Lower leg skin (tissue), 3 donors: ENCODE results near the gene IRF9.

Experiments
- CTCF ChIP-seq, 3 donors: fragments of 450-650 bp; IDR thresholded peaks; one replicate each; pipeline ENCODE4 v1.5.1; 2016; ENCODE audit warnings: antibody characterized with exemption in 3 of 3, mild to moderate bottlenecking in 3 of 3, moderate library complexity in 2 of 3
- POLR2A ChIP-seq, 2 donors: fragments of 450-650 bp; IDR thresholded peaks; one replicate each; pipeline ENCODE4 v1.6.1; 2016 to 2017; ENCODE audit warnings: antibody characterized with exemption in 2 of 2, mild to moderate bottlenecking in 1 of 2, moderate library complexity in 1 of 2

DNA sequence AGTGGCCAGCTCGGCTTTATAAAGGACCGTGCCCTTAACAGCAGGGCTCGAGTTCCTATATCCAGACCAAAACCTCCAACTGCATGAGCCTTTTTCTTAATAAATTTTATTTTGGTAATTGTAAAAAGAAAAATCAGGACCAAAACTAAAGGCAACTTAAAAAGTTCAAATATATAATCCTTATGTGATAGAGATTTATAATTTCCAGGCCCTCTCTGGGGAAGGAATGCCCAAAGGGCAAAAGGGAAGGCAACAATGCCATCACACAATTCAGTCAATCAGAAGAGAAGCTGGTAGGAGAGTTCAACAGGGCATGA lies 28.0 kb downstream of the IRF9 start:
- TF ChIP-seq POLR2A (IDR thresholded peaks at IDR 0.05) = no peak
- TF ChIP-seq CTCF (IDR thresholded peaks at IDR 0.05) = no peak
